Tibial artery (tissue), 4 donors: Measurements from ENCODE around the gene DCAF5.
A peak's percentile ranks its signal among the peaks of the same experiment; 100 is the strongest.

Source experiments
- DNase-seq, 2 donors: peaks; one replicate each; pipeline ENCODE4 v3.0.0-alpha.2; 2019
- H3K27ac ChIP-seq, 2 donors: fragments of 200-600 bp; sonication (generic) in 1 of 2; 1 replicate in 1 of 2; 2 replicates in 1 of 2; pipeline ENCODE4 v1.5.1; 2018 to 2019; ENCODE audit warnings: mild to moderate bottlenecking in 1 of 2
- H3K27me3 ChIP-seq, 2 donors: fragments of 200-600 bp; sonication (generic) in 1 of 2; one replicate each; pipeline versions ENCODE4 v1.5.1 to v1.6.0; 2016 to 2019
- H3K36me3 ChIP-seq, 3 donors: fragments of 200-600 bp; sonication (generic) in 2 of 3; one replicate each; pipeline ENCODE4 v1.5.1; 2016 to 2019; ENCODE audit warnings: mild to moderate bottlenecking in 2 of 3
- H3K4me1 ChIP-seq, 4 donors: fragments of 200-600 bp; sonication (generic) in 2 of 4; 1 replicate in 3 of 4; 2 replicates in 1 of 4; pipeline ENCODE4 v1.5.1; 2016 to 2019
- H3K4me3 ChIP-seq, 2 donors: fragments of 200-600 bp; sonication (generic) in 1 of 2; 1 replicate in 1 of 2; 2 replicates in 1 of 2; pipeline ENCODE4 v1.5.1; 2018 to 2019; ENCODE audit warnings: mild to moderate bottlenecking in 2 of 2
- H3K9me3 ChIP-seq, 3 donors: fragments of 200-600 bp; sonication (generic) in 1 of 3; one replicate each; pipeline ENCODE4 v1.5.1; 2016 to 2019
- intact Hi-C: fragments of 100-400 bp; cut with DNase I; formaldehyde crosslinking; loops from one replicate; pipeline ENCODE4 v1.15.0; 2023; ENCODE audit warnings: low total_unique reads
- TF ChIP-seq, protein P1 (sequence below), 2 experiments: fragments of 200-600 bp in 1 of 2; fragments of 450-650 bp in 1 of 2; IDR thresholded peaks; one replicate each; pipeline ENCODE4 v1.5.1; 2017 to 2019; ENCODE audit warnings: antibody characterized with exemption in 2 of 2, mild to moderate bottlenecking in 1 of 2, moderate library complexity in 1 of 2

Gene DCAF5

GRCh38 chr14:69017706-69018105, 135.2 kb downstream of the DCAF5 start:
- H3K36me3 ChIP-seq: no peaks in the 10 kb centered on the region
- intact Hi-C loops: loop anchor here (10.0 kb wide), 1 partner anchor 1173 kb away; no protein-coding TSS in a partner anchor
- no peaks in the 10 kb centered on the region for H3K4me1 ChIP-seq
- no peaks in the 10 kb centered on the region for H3K27me3 ChIP-seq
- DNase-seq: no peak
- no peak overlapping the region for H3K27ac ChIP-seq
- no peak overlapping the region for H3K4me3 ChIP-seq
- TF ChIP-seq, protein P1, sequence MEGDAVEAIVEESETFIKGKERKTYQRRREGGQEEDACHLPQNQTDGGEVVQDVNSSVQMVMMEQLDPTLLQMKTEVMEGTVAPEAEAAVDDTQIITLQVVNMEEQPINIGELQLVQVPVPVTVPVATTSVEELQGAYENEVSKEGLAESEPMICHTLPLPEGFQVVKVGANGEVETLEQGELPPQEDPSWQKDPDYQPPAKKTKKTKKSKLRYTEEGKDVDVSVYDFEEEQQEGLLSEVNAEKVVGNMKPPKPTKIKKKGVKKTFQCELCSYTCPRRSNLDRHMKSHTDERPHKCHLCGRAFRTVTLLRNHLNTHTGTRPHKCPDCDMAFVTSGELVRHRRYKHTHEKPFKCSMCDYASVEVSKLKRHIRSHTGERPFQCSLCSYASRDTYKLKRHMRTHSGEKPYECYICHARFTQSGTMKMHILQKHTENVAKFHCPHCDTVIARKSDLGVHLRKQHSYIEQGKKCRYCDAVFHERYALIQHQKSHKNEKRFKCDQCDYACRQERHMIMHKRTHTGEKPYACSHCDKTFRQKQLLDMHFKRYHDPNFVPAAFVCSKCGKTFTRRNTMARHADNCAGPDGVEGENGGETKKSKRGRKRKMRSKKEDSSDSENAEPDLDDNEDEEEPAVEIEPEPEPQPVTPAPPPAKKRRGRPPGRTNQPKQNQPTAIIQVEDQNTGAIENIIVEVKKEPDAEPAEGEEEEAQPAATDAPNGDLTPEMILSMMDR (IDR thresholded peaks at IDR 0.05): no peak
- no peaks in the 10 kb centered on the region for H3K9me3 ChIP-seq

DNA sequence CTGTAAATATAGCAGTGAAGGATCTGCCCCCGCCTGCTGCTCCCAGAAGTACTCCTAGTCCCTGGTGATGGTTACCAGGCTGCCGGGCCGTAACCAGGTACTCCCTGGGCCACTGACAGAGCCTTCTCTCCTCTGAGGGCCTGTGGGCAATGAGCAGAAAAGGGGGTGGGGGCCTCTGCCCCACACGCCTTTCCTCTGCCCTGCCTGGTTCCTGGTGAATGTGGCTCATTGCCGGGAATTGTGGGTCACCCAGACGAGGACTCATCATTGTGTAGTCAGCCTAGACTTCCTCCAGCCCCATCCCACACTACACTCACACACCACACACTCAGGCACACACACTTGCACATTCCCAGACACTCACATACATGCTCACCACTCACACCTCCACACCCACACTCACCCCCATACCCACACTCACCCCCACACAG, 138.1 kb downstream of the DCAF5 start:
- intact Hi-C loops: loop anchor here (10.0 kb wide), 1 partner anchor 1170 kb away; no protein-coding TSS in a partner anchor
- no peaks in the 10 kb centered on the region for H3K36me3 ChIP-seq

DNA sequence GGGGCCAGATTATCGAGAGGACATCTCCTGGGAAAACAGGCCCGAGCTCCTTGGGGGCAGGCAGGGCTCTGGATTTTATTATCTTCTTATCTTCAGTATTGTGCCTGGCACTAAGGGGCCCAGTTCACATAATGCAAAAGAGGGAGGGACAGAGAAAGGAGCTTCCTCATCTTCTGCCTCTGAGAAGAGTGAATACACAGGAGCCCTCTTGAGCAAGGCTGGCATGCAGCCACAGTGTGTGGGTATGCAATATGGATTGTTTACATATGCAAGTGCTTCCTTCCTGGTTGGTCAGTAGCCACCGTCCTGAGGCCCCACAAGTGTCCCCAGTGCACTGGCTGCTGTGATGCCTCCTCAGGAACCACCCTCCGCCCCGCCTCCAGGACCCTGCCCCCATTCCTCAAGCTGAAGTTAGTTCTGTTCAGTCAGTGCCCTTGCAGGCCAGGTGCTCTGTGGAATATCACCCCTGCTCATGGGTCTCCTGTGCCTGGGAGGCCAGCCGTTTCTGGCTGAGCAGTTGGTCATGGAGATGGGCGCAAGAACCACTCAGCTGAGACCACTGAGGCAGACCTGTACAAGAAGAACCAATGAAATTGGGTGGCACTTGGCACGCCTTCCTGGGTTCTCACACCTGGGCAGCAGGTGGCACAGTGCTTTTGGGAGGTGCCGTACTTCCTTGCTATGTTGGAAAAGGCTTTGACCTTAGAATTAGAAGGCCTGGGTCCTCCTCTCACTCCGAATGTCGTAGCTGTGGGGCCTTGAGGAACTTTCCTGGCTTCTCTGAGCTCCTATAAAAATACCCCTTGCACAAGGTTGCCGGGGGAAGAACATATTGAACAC, 138.8 kb downstream of the DCAF5 start:
- Histone ChIP-seq H3K4me1 (no peaks in the 10 kb centered on the region), H3K9me3 (no peaks in the 10 kb centered on the region), H3K27ac (no peak overlapping the region), H3K4me3 (no peak overlapping the region), H3K27me3 (no peaks in the 10 kb centered on the region), H3K36me3 (no peaks in the 10 kb centered on the region)
- peak in 1 of 2 donors; percentile 44 for DNase-seq
- TF ChIP-seq, protein P1 (IDR thresholded peaks at IDR 0.05): no peak
- intact Hi-C loops: loop anchor here (10.0 kb wide), 1 partner anchor 1169 kb away; no protein-coding TSS in a partner anchor

More for the DNA sequence above, 138.1 kb downstream of the DCAF5 start:
- Histone ChIP-seq H3K27me3 (no peaks in the 10 kb centered on the region), H3K4me3 (no peak overlapping the region), H3K4me1 (no peaks in the 10 kb centered on the region), H3K9me3 (no peaks in the 10 kb centered on the region), H3K27ac (no peak overlapping the region)
- no peak for DNase-seq
- TF ChIP-seq, protein P1 (IDR thresholded peaks at IDR 0.05): no peak

DNA sequence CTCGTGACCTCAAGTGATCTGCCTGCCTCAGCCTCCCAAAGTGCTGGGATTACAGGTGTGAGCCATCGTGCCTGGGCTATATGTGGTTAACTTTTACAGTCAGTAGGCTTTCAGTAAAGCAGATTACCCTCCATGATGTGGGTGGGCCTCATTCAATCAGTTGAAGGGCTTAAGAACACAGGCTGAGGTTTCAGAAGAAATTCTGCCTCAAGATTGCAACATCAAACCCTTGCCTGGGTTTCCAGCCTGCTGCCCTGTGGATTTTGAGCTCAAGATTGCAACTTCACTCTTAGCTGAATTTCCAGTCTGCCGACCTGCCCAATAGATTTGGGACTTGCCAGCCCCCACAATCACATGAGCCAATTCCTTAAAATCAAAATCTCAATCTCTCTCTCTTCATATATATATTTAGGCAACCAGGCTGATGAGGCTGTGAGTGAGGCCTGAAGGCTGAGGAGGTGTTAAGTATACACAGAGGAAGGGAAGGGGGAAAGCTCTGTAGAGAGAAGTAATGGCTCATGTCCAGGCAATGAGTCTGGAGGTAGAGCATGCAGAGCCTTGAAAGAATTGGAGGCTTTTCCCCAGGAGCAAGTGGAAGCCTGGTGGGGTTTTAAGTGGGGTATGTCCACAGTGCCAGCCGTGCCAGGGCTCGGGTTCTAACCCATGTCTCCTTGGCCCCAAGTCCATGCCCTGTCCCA, 140.5 kb downstream of the DCAF5 start:
- H3K4me1 ChIP-seq: peaks cover 0 to 14% (median 7%) of the 10 kb centered on the region in 4 donors
- no peak for DNase-seq
- no peaks in the 10 kb centered on the region for H3K36me3 ChIP-seq
- no peaks in the 10 kb centered on the region for H3K27me3 ChIP-seq
- H3K27ac ChIP-seq: no peak overlapping the region
- TF ChIP-seq, protein P1 (IDR thresholded peaks at IDR 0.05): no peak
- no peak overlapping the region for H3K4me3 ChIP-seq
- intact Hi-C loops: loop anchor here (10.0 kb wide), 1 partner anchor 1168 kb away; no protein-coding TSS in a partner anchor
- H3K9me3 ChIP-seq: no peaks in the 10 kb centered on the region

- Histone ChIP-seq H3K4me3 (no peak overlapping the region), H3K9me3 (no peaks in the 10 kb centered on the region), H3K4me1 (peaks cover 0 to 23% (median 10%) of the 10 kb centered on the region in 4 donors), H3K27me3 (no peaks in the 10 kb centered on the region), H3K27ac (no peak overlapping the region), H3K36me3 (no peaks in the 10 kb centered on the region)
- intact Hi-C loops: loop anchor here (10.0 kb wide), 1 partner anchor 1166 kb away; no protein-coding TSS in a partner anchor
- no peak for DNase-seq
- TF ChIP-seq, protein P1 (IDR thresholded peaks at IDR 0.05): no peak
Measured at GRCh38 chr14:69010648-69011047, 142.3 kb downstream of the DCAF5 start.
